Activated T-cell treated with anti-CD3 and anti-CD28 coated beads, Interleukin-2, amount 50 U/mL, for 72 hours (primary cell): ENCODE measurements around the gene FYN. TPM values are rescaled to one million over a fixed set of nuclear protein-coding genes. Genes with fewer than 3 reads are reported as not detected.

Experiments used
- ATAC-seq, 2 donors: fragments of 150-1000 bp; cut with Tn5 transposase; replicated peaks in 1 of 2; 2 replicates each; pipeline ENCODE4 v1.10.0; 2021; ENCODE audit warnings: moderate library complexity in 2 of 2, mild to moderate bottlenecking in 1 of 2
- DNase-seq, 2 donors: peaks; one replicate each; pipeline ENCODE4 v3.0.0; 2021 to 2022; ENCODE audit warnings: mixed read lengths in 1 of 2
- H3K27ac Mint-ChIP-seq: one replicate; pipeline ENCODE4 v1.8.0; 2022; ENCODE audit warnings: mild to moderate bottlenecking, moderate library complexity, mixed read lengths
- H3K27me3 Mint-ChIP-seq: one replicate; pipeline ENCODE4 v1.8.0; 2022; ENCODE audit warnings: low read depth, mixed read lengths
- H3K36me3 Mint-ChIP-seq, 2 donors: one replicate each; pipeline ENCODE4 v1.8.0; 2022; ENCODE audit warnings: mixed read lengths in 2 of 2, mild to moderate bottlenecking in 1 of 2; ENCODE audit not compliant: insufficient read depth in 2 of 2
- H3K4me1 Mint-ChIP-seq: one replicate; pipeline ENCODE4 v1.8.0; 2022; ENCODE audit warnings: low read depth, mixed read lengths
- H3K4me3 Mint-ChIP-seq, 2 donors: one replicate each; pipeline ENCODE4 v1.8.0; 2022; ENCODE audit warnings: mild to moderate bottlenecking in 2 of 2, mixed read lengths in 2 of 2, moderate library complexity in 2 of 2
- H3K9me3 Mint-ChIP-seq, 2 donors: one replicate each; pipeline ENCODE4 v1.8.0; 2022; ENCODE audit warnings: mixed read lengths in 2 of 2
- total RNA-seq, 2 donors: library from RNA; stranded (reverse); gene quantifications; one replicate each; pipeline ENCODE4 v1.2.3, GENCODE V29; 2022

The FYN gene
- total RNA-seq, 2 donors from 2014 or later: 504 to 505 TPM

- DNase-seq (no peak), ATAC-seq (peak in 1 of 2 donors; percentile 35)
- peaks cover 31 to 41% of the 10 kb centered on the region in 2 donors for H3K36me3 Mint-ChIP-seq
- peaks cover 0 to 2% of the 10 kb centered on the region in 2 donors for H3K9me3 Mint-ChIP-seq
- H3K4me3 Mint-ChIP-seq: no peak overlapping the region
- peaks cover 92% of the 10 kb centered on the region for H3K4me1 Mint-ChIP-seq
- no peaks in the 10 kb centered on the region for H3K27me3 Mint-ChIP-seq
- peak overlapping the region; percentile 69 for H3K27ac Mint-ChIP-seq
Observed at GRCh38 chr6:111731456-111732195, 141.6 kb downstream of the FYN start.

- Mint-ChIP-seq H3K4me3 (peak overlapping the region in 1 of 2 donors; percentile 9), H3K4me1 (peaks cover 92% of the 10 kb centered on the region), H3K27ac (peak overlapping the region; percentile 69), H3K36me3 (peaks cover 31 to 40% of the 10 kb centered on the region in 2 donors), H3K9me3 (peaks cover 0 to 2% of the 10 kb centered on the region in 2 donors), H3K27me3 (no peaks in the 10 kb centered on the region)
- no peak for ATAC-seq
- no peak for DNase-seq
Observed at GRCh38 chr6:111730864-111731263, 142.4 kb downstream of the FYN start.

- Mint-ChIP-seq H3K36me3 (peaks cover 15 to 20% of the 10 kb centered on the region in 2 donors), H3K4me3 (no peak overlapping the region), H3K27ac (peak overlapping the region; percentile 5), H3K27me3 (no peaks in the 10 kb centered on the region), H3K4me1 (peaks cover 95% of the 10 kb centered on the region), H3K9me3 (no peaks in the 10 kb centered on the region)
- DNase-seq: no peak
- no peak for ATAC-seq
Observed at GRCh38 chr6:111727802-111728201, 145.4 kb downstream of the FYN start.

GRCh38 chr6:111727041-111727440 lies 146.2 kb downstream of the FYN start:
- DNase-seq: no peak
- Mint-ChIP-seq H3K27ac (peak overlapping the region; percentile 81), H3K9me3 (no peaks in the 10 kb centered on the region), H3K4me3 (peak overlapping the region in 1 of 2 donors; percentile 20), H3K27me3 (no peaks in the 10 kb centered on the region), H3K4me1 (peaks cover 95% of the 10 kb centered on the region), H3K36me3 (peaks cover 16 to 22% of the 10 kb centered on the region in 2 donors)
- no peak for ATAC-seq

- ATAC-seq (peak in 1 of 2 donors; percentile 4), DNase-seq (no peak)
- H3K9me3 Mint-ChIP-seq: no peaks in the 10 kb centered on the region
- peaks cover 95% of the 10 kb centered on the region for H3K4me1 Mint-ChIP-seq
- H3K36me3 Mint-ChIP-seq: peaks cover 13 to 24% of the 10 kb centered on the region in 2 donors
- peak overlapping the region; percentile 13 to 78 for H3K4me3 Mint-ChIP-seq
- no peaks in the 10 kb centered on the region for H3K27me3 Mint-ChIP-seq
- peak overlapping the region; percentile 74 for H3K27ac Mint-ChIP-seq
Observed at GRCh38 chr6:111725446-111726112, 147.7 kb downstream of the FYN start.

GRCh38 chr6:111724505-111724904 lies 148.7 kb downstream of the FYN start:
- Mint-ChIP-seq H3K4me1 (peaks cover 95% of the 10 kb centered on the region), H3K36me3 (peaks cover 8 to 24% of the 10 kb centered on the region in 2 donors), H3K27ac (peak overlapping the region; percentile 74), H3K27me3 (no peaks in the 10 kb centered on the region), H3K4me3 (peak overlapping the region; percentile 53 to 78), H3K9me3 (no peaks in the 10 kb centered on the region)
- peak; percentile 44 to 49 for ATAC-seq
- no peak for DNase-seq

GRCh38 chr6:111724039-111724438 lies 149.2 kb downstream of the FYN start:
- Mint-ChIP-seq H3K4me3 (peak overlapping the region; percentile 53 to 78), H3K4me1 (peaks cover 97% of the 10 kb centered on the region), H3K36me3 (peaks cover 10 to 25% of the 10 kb centered on the region in 2 donors), H3K9me3 (no peaks in the 10 kb centered on the region), H3K27me3 (no peaks in the 10 kb centered on the region), H3K27ac (peak overlapping the region; percentile 74)
- ATAC-seq (peak; percentile 3 to 5), DNase-seq (no peak)

- Mint-ChIP-seq H3K9me3 (no peaks in the 10 kb centered on the region), H3K27me3 (no peaks in the 10 kb centered on the region), H3K4me3 (no peak overlapping the region), H3K27ac (no peak overlapping the region), H3K4me1 (peaks cover 100% of the 10 kb centered on the region), H3K36me3 (peaks cover 13 to 28% of the 10 kb centered on the region in 2 donors)
- ATAC-seq (no peak), DNase-seq (no peak)
Observed at GRCh38 chr6:111723412-111723970, 149.8 kb downstream of the FYN start.

GRCh38 chr6:111722179-111722731 lies 151.0 kb downstream of the FYN start:
- DNase-seq (no peak), ATAC-seq (no peak)
- Mint-ChIP-seq H3K36me3 (peaks cover 14 to 29% of the 10 kb centered on the region in 2 donors), H3K4me3 (peak overlapping the region in 1 of 2 donors; percentile 36), H3K9me3 (no peaks in the 10 kb centered on the region), H3K27me3 (no peaks in the 10 kb centered on the region), H3K27ac (peak overlapping the region; percentile 71), H3K4me1 (peaks cover 100% of the 10 kb centered on the region)

GRCh38 chr6:111721753-111722154 lies 151.5 kb downstream of the FYN start:
- Mint-ChIP-seq H3K36me3 (peaks cover 12 to 33% of the 10 kb centered on the region in 2 donors), H3K9me3 (no peaks in the 10 kb centered on the region), H3K4me1 (peaks cover 100% of the 10 kb centered on the region), H3K4me3 (no peak overlapping the region), H3K27ac (peak overlapping the region; percentile 71), H3K27me3 (no peaks in the 10 kb centered on the region)
- peak; percentile 42 to 57 for DNase-seq
- peak in 1 of 2 donors; percentile 27 for ATAC-seq

GRCh38 chr6:111720931-111721496 lies 152.2 kb downstream of the FYN start:
- H3K9me3 Mint-ChIP-seq: no peaks in the 10 kb centered on the region
- ATAC-seq (no peak), DNase-seq (no peak)
- H3K27ac Mint-ChIP-seq: peak overlapping the region; percentile 71
- H3K4me1 Mint-ChIP-seq: peaks cover 100% of the 10 kb centered on the region
- no peaks in the 10 kb centered on the region for H3K27me3 Mint-ChIP-seq
- H3K4me3 Mint-ChIP-seq: no peak overlapping the region
- H3K36me3 Mint-ChIP-seq: peaks cover 11 to 30% of the 10 kb centered on the region in 2 donors

GRCh38 chr6:111718990-111719389 lies 154.3 kb downstream of the FYN start:
- ATAC-seq (no peak), DNase-seq (no peak)
- Mint-ChIP-seq H3K36me3 (peaks cover 19 to 41% of the 10 kb centered on the region in 2 donors), H3K9me3 (no peaks in the 10 kb centered on the region), H3K27ac (peak overlapping the region; percentile 93), H3K4me1 (peaks cover 100% of the 10 kb centered on the region), H3K27me3 (no peaks in the 10 kb centered on the region), H3K4me3 (no peak overlapping the region)
